PC-9 (cell line): Measurements from ENCODE around the gene PIAS1.

Experiments
- EZH2 ChIP-seq: fragments of 200-600 bp; sonication (generic); IDR thresholded peaks from 2 replicates; pipeline ENCODE4 v1.8.0; 2017; ENCODE audit warnings: antibody characterized with exemption, low read depth
- TF ChIP-seq, protein P1 (sequence below): fragments of 200-600 bp; sonication (generic); conservative IDR thresholded peaks from 2 replicates; pipeline ENCODE4 v1.6.1; 2017; ENCODE audit warnings: mixed run types, antibody characterized with exemption, mild to moderate bottlenecking, moderate library complexity

DNA sequence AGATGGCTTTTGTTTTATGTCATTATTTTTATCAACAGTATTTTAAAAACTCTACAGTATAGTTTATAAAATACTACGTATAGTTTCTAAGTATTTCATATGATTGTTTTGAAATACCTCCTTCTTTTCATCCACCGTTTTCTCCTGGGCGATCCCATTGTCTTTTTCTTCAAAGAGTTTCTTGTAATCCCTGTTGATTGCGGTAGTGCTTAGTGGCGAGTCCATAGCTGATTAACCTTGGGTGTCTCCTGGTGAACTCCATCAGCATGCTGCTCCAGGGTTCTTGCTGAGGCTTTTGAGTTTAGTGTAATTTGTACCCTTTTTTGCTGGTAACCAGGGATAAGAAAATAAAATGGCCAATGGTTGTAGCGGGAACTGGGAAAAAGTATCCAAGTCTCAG is 3.6 kb downstream of the PIAS1 start:
- TF ChIP-seq, protein P1, sequence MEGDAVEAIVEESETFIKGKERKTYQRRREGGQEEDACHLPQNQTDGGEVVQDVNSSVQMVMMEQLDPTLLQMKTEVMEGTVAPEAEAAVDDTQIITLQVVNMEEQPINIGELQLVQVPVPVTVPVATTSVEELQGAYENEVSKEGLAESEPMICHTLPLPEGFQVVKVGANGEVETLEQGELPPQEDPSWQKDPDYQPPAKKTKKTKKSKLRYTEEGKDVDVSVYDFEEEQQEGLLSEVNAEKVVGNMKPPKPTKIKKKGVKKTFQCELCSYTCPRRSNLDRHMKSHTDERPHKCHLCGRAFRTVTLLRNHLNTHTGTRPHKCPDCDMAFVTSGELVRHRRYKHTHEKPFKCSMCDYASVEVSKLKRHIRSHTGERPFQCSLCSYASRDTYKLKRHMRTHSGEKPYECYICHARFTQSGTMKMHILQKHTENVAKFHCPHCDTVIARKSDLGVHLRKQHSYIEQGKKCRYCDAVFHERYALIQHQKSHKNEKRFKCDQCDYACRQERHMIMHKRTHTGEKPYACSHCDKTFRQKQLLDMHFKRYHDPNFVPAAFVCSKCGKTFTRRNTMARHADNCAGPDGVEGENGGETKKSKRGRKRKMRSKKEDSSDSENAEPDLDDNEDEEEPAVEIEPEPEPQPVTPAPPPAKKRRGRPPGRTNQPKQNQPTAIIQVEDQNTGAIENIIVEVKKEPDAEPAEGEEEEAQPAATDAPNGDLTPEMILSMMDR = no peak
- no peak for TF ChIP-seq EZH2
